ENCODE results near the gene USP32.

DNA sequence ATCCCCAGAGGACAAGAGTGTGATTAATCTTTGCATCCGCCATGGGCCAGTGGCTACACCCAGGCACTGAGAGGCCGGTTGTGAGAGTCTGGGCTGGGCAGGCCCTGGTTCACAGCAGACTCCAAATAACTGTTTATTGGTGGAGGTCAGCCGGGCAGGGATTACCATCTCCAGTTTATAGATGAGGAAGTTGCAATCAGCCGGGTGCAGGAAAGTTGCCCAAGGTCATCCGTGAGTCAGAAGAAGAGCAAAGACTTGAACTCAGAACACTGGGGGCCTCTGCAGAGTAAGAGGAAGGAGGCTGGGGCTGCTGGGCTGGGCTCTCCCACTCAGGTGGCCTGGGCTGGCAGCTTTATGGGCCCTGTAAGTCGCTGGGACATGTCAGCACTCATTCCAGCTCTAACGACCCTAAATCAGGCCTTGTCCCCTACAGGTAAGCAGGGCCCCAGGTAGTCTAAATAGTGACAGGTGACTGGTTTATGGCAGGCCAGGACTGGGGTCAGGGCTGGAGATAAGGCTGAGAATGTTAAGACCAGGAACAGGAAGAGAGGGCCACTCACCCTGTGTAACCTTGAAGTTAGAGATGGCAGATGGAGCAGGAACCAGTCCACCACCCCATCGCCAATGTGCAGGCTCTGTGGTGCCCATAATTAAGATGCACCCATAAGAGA lies 244.2 kb downstream of the USP32 start:
- TF ChIP-seq, protein P1, sequence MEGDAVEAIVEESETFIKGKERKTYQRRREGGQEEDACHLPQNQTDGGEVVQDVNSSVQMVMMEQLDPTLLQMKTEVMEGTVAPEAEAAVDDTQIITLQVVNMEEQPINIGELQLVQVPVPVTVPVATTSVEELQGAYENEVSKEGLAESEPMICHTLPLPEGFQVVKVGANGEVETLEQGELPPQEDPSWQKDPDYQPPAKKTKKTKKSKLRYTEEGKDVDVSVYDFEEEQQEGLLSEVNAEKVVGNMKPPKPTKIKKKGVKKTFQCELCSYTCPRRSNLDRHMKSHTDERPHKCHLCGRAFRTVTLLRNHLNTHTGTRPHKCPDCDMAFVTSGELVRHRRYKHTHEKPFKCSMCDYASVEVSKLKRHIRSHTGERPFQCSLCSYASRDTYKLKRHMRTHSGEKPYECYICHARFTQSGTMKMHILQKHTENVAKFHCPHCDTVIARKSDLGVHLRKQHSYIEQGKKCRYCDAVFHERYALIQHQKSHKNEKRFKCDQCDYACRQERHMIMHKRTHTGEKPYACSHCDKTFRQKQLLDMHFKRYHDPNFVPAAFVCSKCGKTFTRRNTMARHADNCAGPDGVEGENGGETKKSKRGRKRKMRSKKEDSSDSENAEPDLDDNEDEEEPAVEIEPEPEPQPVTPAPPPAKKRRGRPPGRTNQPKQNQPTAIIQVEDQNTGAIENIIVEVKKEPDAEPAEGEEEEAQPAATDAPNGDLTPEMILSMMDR (IDR thresholded peaks at IDR 0.05) = no peak
- TF ChIP-seq POLR2A (IDR thresholded peaks at IDR 0.05) = no peak
